Neural cell (in vitro differentiated cells): ENCODE data around the gene SLC25A23. TPM values are rescaled to one million over a fixed set of nuclear protein-coding genes. Genes with fewer than 3 reads are reported as not detected.

ENCODE experiments used
- H2AFZ ChIP-seq: fragments of 200-600, 300-800 bp; sonication (generic), shearing (Covaris generic); 2 replicates; pipeline ENCODE4 v1.6.0; 2014; ENCODE audit warnings: low read depth, mild to moderate bottlenecking, antibody characterized with exemption, low read length, moderate library complexity
- H3F3A ChIP-seq: fragments of 200-600 bp; shearing (Covaris generic); 2 replicates; pipeline ENCODE4 v1.6.1; 2016; ENCODE audit warnings: mild to moderate bottlenecking, moderate library complexity, mixed read lengths, antibody characterized with exemption, low read length; ENCODE audit not compliant: insufficient read depth, poor library complexity, severe bottlenecking
- H3K27ac ChIP-seq: fragments of 200-600, 300-800 bp; sonication (generic), shearing (Covaris generic); 2 replicates; pipeline ENCODE4 v1.5.1; 2014; ENCODE audit warnings: mild to moderate bottlenecking, low read length, moderate library complexity
- H3K27me3 ChIP-seq: fragments of 300-800, 200-600 bp; sonication (generic), shearing (Covaris generic); 2 replicates; pipeline ENCODE4 v1.6.0; 2014; ENCODE audit warnings: mild to moderate bottlenecking, low read depth, low read length, moderate library complexity; ENCODE audit not compliant: insufficient read depth
- H3K36me3 ChIP-seq: fragments of 300-800, 200-600 bp; sonication (generic), shearing (Covaris generic); 2 replicates; pipeline ENCODE4 v1.5.1; 2014; ENCODE audit warnings: mild to moderate bottlenecking, antibody characterized with exemption, low read length, moderate library complexity; ENCODE audit not compliant: insufficient read depth
- H3K4me2 ChIP-seq: fragments of 300-800, 200-600 bp; sonication (generic), shearing (Covaris generic); 2 replicates; pipeline ENCODE4 v1.6.0; 2014; ENCODE audit warnings: mild to moderate bottlenecking, low read length
- H3K4me3 ChIP-seq: fragments of 300-800, 200-600 bp; sonication (generic), shearing (Covaris generic); 2 replicates; pipeline ENCODE4 v1.5.1; 2014; ENCODE audit warnings: mild to moderate bottlenecking, low read length, moderate library complexity
- H3K79me2 ChIP-seq: fragments of 200-600 bp; shearing (Covaris generic); replicated peaks from 2 replicates; pipeline ENCODE4 v1.6.0; 2014; ENCODE audit warnings: mild to moderate bottlenecking, low read length, moderate library complexity; ENCODE audit not compliant: insufficient read depth
- H3K9ac ChIP-seq: fragments of 300-800, 200-600 bp; sonication (generic), shearing (Covaris generic); 2 replicates; pipeline ENCODE4 v1.6.1; 2016; ENCODE audit warnings: mild to moderate bottlenecking, low read length, mixed read lengths
- H3K9me2 ChIP-seq: fragments of 200-600 bp; shearing (Covaris generic); 2 replicates; pipeline ENCODE4 v1.6.1; 2016; ENCODE audit warnings: mild to moderate bottlenecking, low read length, mixed read lengths; ENCODE audit not compliant: insufficient read depth
- H3K9me3 ChIP-seq: fragments of 200-600, 300-800 bp; sonication (generic), shearing (Covaris generic); 2 replicates; pipeline ENCODE4 v1.6.1; 2016; ENCODE audit warnings: mild to moderate bottlenecking, mixed run types, low read length, moderate library complexity, mixed read lengths
- H4K20me1 ChIP-seq: fragments of 200-600 bp; shearing (Covaris generic); 2 replicates; pipeline ENCODE4 v1.6.1; 2016; ENCODE audit warnings: mild to moderate bottlenecking, mixed run types; ENCODE audit not compliant: insufficient read depth
- CTCF ChIP-seq: fragments of 450-650 bp; IDR thresholded peaks from 2 replicates; pipeline ENCODE4 v1.5.1; 2014; ENCODE audit warnings: antibody characterized with exemption, mild to moderate bottlenecking, moderate library complexity; ENCODE audit not compliant: poor library complexity, severe bottlenecking
- EP300 ChIP-seq: fragments of 450-650 bp; conservative IDR thresholded peaks from 2 replicates; pipeline ENCODE4 v1.6.1; 2014; ENCODE audit warnings: antibody characterized with exemption, mild to moderate bottlenecking, moderate library complexity; ENCODE audit not compliant: poor library complexity, severe bottlenecking
- EZH2 ChIP-seq: fragments of 200-600, 300-800 bp; shearing (Covaris generic), sonication (generic); IDR thresholded peaks from 2 replicates; pipeline ENCODE4 v1.6.1; 2014; ENCODE audit warnings: antibody characterized with exemption, low read length, borderline replicate concordance, mild to moderate bottlenecking; ENCODE audit not compliant: insufficient read depth, poor library complexity, severe bottlenecking
- MXI1 ChIP-seq: fragments of 450-650 bp; conservative IDR thresholded peaks from 2 replicates; pipeline ENCODE4 v1.6.1; 2014; ENCODE audit warnings: antibody characterized with exemption, mild to moderate bottlenecking; ENCODE audit not compliant: poor library complexity, severe bottlenecking
- POLR2AphosphoS5 ChIP-seq: IDR thresholded peaks from 2 replicates; pipeline ENCODE4 v1.6.1; 2012
- RAD21 ChIP-seq: fragments of 450-650 bp; conservative IDR thresholded peaks from 2 replicates; pipeline ENCODE4 v1.6.1; 2014; ENCODE audit warnings: antibody characterized with exemption, mild to moderate bottlenecking, moderate library complexity
- REST ChIP-seq: IDR thresholded peaks from 2 replicates; pipeline ENCODE4 v1.6.1; 2012; ENCODE audit warnings: borderline replicate concordance
- SMC3 ChIP-seq: fragments of 450-650 bp; conservative IDR thresholded peaks from 2 replicates; pipeline ENCODE4 v1.6.1; 2014; ENCODE audit warnings: antibody characterized with exemption, mild to moderate bottlenecking, moderate library complexity; ENCODE audit not compliant: poor library complexity
- TAF1 ChIP-seq: IDR thresholded peaks from 2 replicates; pipeline ENCODE4 v1.6.1; 2012; ENCODE audit warnings: low read depth
- polyA plus RNA-seq: library from polyadenylated mRNA; depleted of rRNA; stranded (reverse); fragments of >200 nt; gene quantifications from 2 replicates; pipeline ENCODE4 v1.2.3, GENCODE V29; 2014

Gene SLC25A23
- polyA plus RNA-seq, 1 donor from 2014 or later: 36.3 TPM

GRCh38 chr19:6415591-6416190, 43.9 kb downstream of the SLC25A23 start:
- no peaks in the 10 kb centered on the region for H3K36me3 ChIP-seq
- H3F3A ChIP-seq: no peaks in the 10 kb centered on the region
- H3K4me3 ChIP-seq: no peak overlapping the region
- TF ChIP-seq TAF1: no peak
- TF ChIP-seq EP300: no peak
- TF ChIP-seq POLR2AphosphoS5: no peak
- no peak for TF ChIP-seq RAD21
- no peak for TF ChIP-seq REST
- TF ChIP-seq CTCF: no peak
- TF ChIP-seq EZH2: no peak
- no peak for TF ChIP-seq MXI1
- no peak for TF ChIP-seq SMC3
- H3K9ac ChIP-seq: no peak overlapping the region
- H3K79me2 ChIP-seq: peaks cover 4% of the 10 kb centered on the region
- H3K27ac ChIP-seq: no peak overlapping the region
- no peak overlapping the region for H3K4me2 ChIP-seq
- no peaks in the 10 kb centered on the region for H3K9me2 ChIP-seq
- H4K20me1 ChIP-seq: peaks cover 8% of the 10 kb centered on the region
- no peak overlapping the region for H2AFZ ChIP-seq
- no peaks in the 10 kb centered on the region for H3K27me3 ChIP-seq
- no peaks in the 10 kb centered on the region for H3K9me3 ChIP-seq

- H3K9ac ChIP-seq: no peak overlapping the region
- H3K79me2 ChIP-seq: peaks cover 3% of the 10 kb centered on the region
- H3K27ac ChIP-seq: no peak overlapping the region
- no peak overlapping the region for H2AFZ ChIP-seq
- no peaks in the 10 kb centered on the region for H3K9me3 ChIP-seq
- no peak for TF ChIP-seq CTCF
- TF ChIP-seq POLR2AphosphoS5: no peak
- no peak for TF ChIP-seq MXI1
- TF ChIP-seq EP300: no peak
- TF ChIP-seq RAD21: no peak
- no peak for TF ChIP-seq SMC3
- TF ChIP-seq EZH2: no peak
- no peak for TF ChIP-seq REST
- no peak for TF ChIP-seq TAF1
- H4K20me1 ChIP-seq: peaks cover 8% of the 10 kb centered on the region
- no peaks in the 10 kb centered on the region for H3K9me2 ChIP-seq
- no peaks in the 10 kb centered on the region for H3K27me3 ChIP-seq
- H3K4me3 ChIP-seq: no peak overlapping the region
- H3F3A ChIP-seq: no peaks in the 10 kb centered on the region
- no peak overlapping the region for H3K4me2 ChIP-seq
- H3K36me3 ChIP-seq: no peaks in the 10 kb centered on the region
These were observed 44.6 kb downstream of the SLC25A23 start for GRCh38 chr19:6414793-6415590.
